ENCODE data around the gene TUBGCP2. TPM values are rescaled to one million over a fixed set of nuclear protein-coding genes. Genes with fewer than 3 reads are reported as not detected.

TUBGCP2 gene
- total RNA-seq, 1 experiment from 2014 or later: 52.4 TPM

DNA sequence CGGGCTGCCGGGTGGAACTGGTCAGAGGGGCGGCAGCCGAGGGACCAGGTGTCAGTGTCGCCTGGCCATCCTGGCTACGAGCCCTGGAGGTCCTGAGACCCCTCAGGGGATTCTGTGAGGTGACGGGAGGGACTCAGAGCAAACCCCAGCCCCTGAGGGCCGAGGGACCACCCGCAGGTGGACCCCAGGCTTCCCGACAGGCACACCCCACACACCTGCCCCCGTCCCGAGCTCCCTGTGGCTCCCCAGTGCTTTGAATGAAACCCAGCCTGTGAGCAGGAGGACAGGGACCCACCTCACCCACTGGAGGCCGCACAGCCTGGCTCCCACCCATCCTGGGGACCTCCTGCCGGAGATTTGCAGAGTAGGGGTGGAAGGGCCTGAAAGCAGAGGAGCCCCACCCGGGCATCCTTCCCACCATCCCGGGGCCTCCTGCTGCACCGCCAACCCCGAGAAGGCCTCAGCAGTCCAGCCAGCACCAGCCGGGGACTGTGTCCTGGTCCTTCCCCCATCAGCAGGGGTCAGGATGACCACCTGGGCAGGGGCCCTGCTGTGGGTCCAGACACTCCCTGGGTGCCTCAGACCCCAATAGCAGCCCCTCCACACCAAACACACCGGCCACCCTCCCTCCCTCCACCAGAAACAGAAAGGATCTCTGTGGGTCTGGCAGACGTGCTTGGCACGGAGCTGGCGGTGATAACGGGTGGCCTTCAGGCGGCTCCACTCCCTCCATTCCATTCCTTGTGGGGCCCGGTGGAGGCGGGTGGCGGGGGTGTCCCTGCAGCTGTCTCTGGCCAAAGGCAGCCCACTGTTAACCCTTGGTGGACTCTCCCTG is 57.1 kb downstream of the TUBGCP2 start:
- no peak overlapping the region for H3K4me3 Mint-ChIP-seq
- H3K4me2 ChIP-seq (ENCODE audit: insufficient read depth, insufficient read length, low read length): no peak overlapping the region
- no peak overlapping the region for H3K23ac ChIP-seq (ENCODE audit: insufficient read length, low read depth, low read length)
- H3K27me3 ChIP-seq (ENCODE audit: insufficient read depth, low read length): no peaks in the 10 kb centered on the region
- H3K27me3 Mint-ChIP-seq (ENCODE audit: low read depth): peaks cover 6% of the 10 kb centered on the region
- H3K4me1 ChIP-seq (ENCODE audit: insufficient read depth, low read length): no peaks in the 10 kb centered on the region
- no peak overlapping the region for H2BK15ac ChIP-seq (ENCODE audit: low read depth, low read length)
- TF ChIP-seq, protein P1, sequence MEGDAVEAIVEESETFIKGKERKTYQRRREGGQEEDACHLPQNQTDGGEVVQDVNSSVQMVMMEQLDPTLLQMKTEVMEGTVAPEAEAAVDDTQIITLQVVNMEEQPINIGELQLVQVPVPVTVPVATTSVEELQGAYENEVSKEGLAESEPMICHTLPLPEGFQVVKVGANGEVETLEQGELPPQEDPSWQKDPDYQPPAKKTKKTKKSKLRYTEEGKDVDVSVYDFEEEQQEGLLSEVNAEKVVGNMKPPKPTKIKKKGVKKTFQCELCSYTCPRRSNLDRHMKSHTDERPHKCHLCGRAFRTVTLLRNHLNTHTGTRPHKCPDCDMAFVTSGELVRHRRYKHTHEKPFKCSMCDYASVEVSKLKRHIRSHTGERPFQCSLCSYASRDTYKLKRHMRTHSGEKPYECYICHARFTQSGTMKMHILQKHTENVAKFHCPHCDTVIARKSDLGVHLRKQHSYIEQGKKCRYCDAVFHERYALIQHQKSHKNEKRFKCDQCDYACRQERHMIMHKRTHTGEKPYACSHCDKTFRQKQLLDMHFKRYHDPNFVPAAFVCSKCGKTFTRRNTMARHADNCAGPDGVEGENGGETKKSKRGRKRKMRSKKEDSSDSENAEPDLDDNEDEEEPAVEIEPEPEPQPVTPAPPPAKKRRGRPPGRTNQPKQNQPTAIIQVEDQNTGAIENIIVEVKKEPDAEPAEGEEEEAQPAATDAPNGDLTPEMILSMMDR (conservative IDR thresholded peaks at IDR 0.05): no peak
- H2BK12ac ChIP-seq (ENCODE audit: insufficient read length, low read depth, low read length): no peak overlapping the region
- H3K18ac ChIP-seq (ENCODE audit: insufficient read length, low read depth, low read length): no peak overlapping the region
- no peak overlapping the region for H2AFZ ChIP-seq (ENCODE audit: low read length)
- WGBS (ENCODE audit: extremely low coverage, insufficient read length, low lambda C conversion rate): no CpG with 5 or more reads among the region's 28 CpGs
- H2BK20ac ChIP-seq (ENCODE audit: low read depth, low read length, poor library complexity, severe bottlenecking): no peak overlapping the region
- no peak overlapping the region for H3T11ph ChIP-seq (ENCODE audit: low read length)
- H2BK5ac ChIP-seq (ENCODE audit: insufficient read length, low read length): no peak overlapping the region
- no peak overlapping the region; the same call in 1 of the 2 replicates for H3K14ac ChIP-seq (ENCODE audit: insufficient read depth, low read length)
- no peaks in the 10 kb centered on the region for H3K79me2 ChIP-seq (ENCODE audit: insufficient read depth, low read length)
- H4K8ac ChIP-seq (replicated peaks; ENCODE audit: insufficient read length, low read depth, low read length): no peak overlapping the region
- H3K56ac ChIP-seq (ENCODE audit: insufficient read length, low read depth, low read length): no peak overlapping the region
- H2AK5ac ChIP-seq (ENCODE audit: insufficient read length, low read length): no peak overlapping the region
- no peak overlapping the region for H4K5ac ChIP-seq (ENCODE audit: insufficient read length, low read depth, low read length)
- no peaks in the 10 kb centered on the region for H3K36me3 Mint-ChIP-seq (ENCODE audit: insufficient read depth in 1 of 3, low read depth in 3 of 3)
- no peak overlapping the region for H2BK120ac ChIP-seq (ENCODE audit: low read depth, low read length, poor library complexity, severe bottlenecking)
- no peak overlapping the region for H3K27ac ChIP-seq (ENCODE audit: insufficient read length, low read depth, low read length)
- no peak overlapping the region for H4K91ac ChIP-seq (ENCODE audit: insufficient read length, low read depth, low read length)
- no peaks in the 10 kb centered on the region for H3K23me2 ChIP-seq (ENCODE audit: insufficient read length, low read depth, low read length, poor library complexity, severe bottlenecking)
- H3K9me3 ChIP-seq (ENCODE audit: control insufficient read depth, low read depth, low read length): no peaks in the 10 kb centered on the region
- no peaks in the 10 kb centered on the region for H3K79me1 ChIP-seq (ENCODE audit: insufficient read depth, low read depth, low read length, poor library complexity, severe bottlenecking)
- H3K4ac ChIP-seq (ENCODE audit: low read depth, low read length): no peak overlapping the region
- DNase-seq: no peak
- no peak overlapping the region for H3K9ac ChIP-seq (ENCODE audit: extremely low read depth, insufficient read length, low read length)
- peak overlapping the region in 1 of 3 experiments; percentile 63; a peak in 1 of 7 replicates for H3K27ac Mint-ChIP-seq
- no peaks in the 10 kb centered on the region for H4K20me1 ChIP-seq (ENCODE audit: control insufficient read depth, insufficient read depth, insufficient read length)
- H3K9me3 Mint-ChIP-seq: no peaks in the 10 kb centered on the region; a peak in 2 of 5 replicates
- H3K4me1 Mint-ChIP-seq: peaks cover 10 to 23% of the 10 kb centered on the region in 2 experiments

Data from H9 (cell line).